Measurements from ENCODE around the gene BCAS3.

Gene BCAS3

DNA sequence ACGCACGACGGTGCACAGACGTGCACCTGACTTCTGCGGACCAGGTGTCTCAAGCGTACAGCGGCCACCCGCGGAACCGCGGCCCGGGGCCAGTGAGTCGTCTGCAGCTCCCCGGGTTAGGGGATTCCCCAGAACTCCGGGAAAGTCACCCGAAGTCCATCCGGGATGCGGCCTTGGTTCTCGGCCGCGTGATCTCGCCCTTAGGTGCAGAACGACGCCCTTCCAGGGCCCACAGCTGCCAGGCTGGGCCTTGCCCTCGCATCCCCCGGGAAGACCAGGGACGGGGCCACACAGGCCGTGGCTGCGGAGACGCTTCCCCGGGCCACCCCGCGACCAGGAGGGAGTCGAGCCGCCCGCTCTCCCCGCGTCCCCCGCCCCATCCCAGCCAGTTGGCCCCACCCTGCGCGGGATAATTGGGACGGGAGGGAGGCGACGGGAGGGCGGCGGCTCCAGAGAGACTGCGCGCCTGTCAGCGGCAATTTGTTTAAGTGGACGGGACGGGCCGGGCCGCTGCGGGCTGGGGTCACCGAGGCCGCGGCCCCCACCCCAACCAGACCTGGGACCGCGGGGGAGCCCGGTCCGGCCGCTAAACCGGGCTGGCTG, 718.4 kb downstream of the BCAS3 start:
- DNase-seq (ENCODE audit: low read depth in 2 of 2) = no peak

DNA sequence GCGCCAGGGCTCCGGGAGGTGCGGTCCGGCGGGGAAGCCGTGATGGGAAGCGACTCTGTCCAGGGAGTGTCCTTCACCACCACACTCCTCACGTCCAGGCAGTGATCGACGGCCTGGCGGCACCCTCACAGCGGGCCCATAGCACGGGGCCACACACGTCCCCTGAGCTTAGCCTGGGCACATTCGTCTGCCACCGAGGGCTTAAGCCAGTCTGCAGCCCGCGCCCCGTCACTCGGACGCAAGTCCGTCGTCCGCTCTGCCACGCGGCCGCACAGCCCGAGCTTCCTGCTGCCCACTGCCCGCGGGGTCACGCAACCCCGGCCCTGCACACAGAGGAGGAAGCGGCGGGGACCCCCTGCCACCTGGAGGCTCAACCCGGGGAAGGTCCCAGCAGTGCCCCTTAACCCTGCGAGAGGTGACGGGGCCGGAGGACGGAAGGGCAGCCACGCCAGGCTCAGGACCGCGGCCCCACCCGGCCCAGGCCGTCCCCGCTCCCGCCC, 719.0 kb downstream of the BCAS3 start:
- DNase-seq (ENCODE audit: low read depth in 2 of 2) = no peak

DNA sequence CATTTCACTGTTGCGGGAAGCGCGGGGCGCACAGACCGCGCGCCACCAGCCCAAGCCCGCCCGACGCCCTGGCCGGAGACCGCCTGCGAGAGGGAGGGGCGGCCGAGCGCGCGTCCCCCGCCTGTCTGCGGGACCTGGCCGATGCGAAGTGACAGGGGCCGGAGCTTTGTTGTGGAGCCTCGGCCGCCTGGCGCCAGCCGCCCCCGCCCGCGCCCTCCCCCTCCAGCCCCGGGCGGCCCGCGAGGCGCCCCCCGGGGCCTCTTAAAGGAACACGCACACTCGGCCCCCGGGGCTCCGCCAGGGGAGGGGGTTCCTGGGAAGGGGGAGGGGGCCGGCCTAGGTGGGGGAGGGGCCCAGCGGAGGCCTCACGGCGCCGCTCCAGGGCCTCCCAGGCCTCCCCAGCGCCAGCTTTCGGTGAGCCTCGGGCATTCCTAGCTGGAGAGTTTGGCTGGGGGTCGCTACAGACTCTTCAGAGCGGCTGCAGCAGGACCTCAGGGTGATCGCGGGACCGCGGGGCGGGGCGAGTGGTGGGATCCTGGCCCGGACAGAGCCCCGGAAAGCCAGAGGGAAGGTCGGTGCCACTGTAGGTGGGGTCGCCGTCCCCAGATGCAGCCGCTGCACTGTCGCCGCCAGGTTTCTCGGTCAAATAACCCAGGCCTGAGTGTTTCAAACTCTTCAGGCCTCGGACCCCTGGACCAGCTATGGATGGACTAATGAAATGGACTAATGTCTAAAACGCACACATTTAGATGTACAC, 719.6 kb downstream of the BCAS3 start:
- DNase-seq (ENCODE audit: low read depth in 2 of 2) = no peak

DNA sequence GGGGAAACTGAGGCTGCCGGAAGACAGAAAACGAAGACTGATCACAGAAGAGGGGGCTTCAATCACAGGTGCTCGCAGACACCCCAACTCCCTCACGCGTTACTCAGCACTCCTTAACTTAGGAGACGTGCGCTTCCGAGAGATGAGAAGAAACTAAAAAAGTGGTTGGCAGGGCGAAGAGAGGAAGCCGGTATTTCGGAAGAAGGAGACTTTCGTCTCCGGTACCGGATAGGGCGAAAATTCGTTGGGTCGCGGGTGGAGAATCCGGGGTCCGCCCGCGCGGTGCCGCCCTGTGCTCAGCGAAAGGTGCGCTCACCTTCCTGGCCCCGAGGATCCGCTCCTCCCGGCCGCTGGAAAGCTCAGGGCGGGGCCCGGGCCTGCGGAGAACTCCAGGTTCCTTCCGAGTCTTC, 721.1 kb downstream of the BCAS3 start:
- DNase-seq (ENCODE audit: low read depth in 2 of 2) = no peak

DNA sequence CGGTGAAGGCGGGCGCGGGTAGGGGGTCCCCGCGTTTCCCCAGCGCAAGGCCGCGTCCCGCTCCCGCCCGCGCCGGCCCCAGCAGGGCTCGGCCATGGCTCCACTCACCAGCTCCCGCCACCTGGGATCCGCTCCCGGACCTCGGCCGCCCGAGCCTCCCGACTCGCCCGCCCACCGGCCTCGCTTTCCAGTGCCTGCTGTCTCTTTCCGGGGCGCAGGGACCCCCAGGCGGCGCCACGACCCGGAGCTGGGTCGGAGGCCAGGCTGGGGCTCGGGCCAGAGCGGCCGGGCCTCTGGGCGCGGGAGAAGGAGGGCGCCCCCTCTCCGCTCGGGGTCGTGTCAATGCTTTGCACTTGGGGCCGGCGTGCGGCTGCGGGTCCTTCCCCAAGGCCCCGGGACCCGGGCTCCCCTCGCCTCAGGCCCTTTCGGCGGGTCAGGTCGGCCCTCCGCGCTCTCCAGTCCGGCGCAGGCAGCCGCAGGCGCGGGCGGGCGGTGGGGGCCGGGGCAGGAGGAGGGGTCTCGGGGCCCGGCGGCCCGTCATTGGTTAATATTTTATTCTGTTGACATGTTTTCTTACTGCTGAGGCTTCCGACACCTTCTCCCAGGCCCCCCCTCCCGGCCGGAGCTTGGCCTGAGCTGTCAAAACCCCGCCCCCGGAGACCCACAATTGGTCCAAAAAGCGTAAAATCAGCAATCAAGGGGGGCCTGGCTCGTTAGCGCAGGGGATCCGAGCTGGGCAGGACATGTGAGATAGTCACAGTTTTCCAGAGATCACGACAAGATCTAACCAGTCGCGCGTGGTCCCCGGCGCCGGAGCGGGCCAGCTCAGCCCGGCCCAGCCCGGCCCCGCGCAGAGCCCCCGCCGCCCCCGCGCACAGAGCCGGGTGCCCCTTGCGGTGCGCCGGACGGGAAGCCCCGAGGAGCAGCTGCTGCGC, 721.7 kb downstream of the BCAS3 start, which contains the start of gene TBX2:
TSS of gene TBX2 (plus strand) at position 713 of the 935 bp plus-strand sequence. CDS start 334 bp downstream, outside the sequence.
- DNase-seq (ENCODE audit: low read depth in 2 of 2) = no peak

DNA sequence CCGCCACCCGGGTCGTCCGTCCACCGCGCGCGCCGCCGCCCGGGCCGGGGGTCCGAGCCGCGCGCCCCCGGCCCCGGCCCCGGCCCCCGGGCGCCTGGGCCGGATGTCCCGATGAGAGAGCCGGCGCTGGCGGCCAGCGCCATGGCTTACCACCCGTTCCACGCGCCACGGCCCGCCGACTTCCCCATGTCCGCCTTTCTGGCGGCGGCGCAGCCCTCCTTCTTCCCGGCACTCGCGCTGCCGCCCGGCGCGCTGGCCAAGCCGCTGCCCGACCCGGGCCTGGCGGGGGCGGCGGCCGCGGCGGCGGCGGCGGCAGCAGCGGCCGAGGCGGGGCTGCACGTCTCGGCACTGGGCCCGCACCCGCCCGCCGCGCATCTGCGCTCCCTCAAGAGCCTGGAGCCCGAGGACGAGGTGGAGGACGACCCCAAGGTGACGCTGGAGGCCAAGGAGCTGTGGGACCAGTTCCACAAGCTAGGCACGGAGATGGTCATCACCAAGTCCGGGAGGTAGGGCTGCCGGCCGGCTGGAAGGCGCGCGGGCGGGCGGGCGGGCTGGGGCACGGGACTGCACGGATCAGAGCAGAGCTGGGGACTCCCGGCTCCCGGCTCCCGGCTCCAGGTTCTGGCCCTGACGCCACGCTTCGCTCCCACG, 722.5 kb downstream of the BCAS3 start:
- DNase-seq (ENCODE audit: low read depth in 2 of 2) = no peak

DNA sequence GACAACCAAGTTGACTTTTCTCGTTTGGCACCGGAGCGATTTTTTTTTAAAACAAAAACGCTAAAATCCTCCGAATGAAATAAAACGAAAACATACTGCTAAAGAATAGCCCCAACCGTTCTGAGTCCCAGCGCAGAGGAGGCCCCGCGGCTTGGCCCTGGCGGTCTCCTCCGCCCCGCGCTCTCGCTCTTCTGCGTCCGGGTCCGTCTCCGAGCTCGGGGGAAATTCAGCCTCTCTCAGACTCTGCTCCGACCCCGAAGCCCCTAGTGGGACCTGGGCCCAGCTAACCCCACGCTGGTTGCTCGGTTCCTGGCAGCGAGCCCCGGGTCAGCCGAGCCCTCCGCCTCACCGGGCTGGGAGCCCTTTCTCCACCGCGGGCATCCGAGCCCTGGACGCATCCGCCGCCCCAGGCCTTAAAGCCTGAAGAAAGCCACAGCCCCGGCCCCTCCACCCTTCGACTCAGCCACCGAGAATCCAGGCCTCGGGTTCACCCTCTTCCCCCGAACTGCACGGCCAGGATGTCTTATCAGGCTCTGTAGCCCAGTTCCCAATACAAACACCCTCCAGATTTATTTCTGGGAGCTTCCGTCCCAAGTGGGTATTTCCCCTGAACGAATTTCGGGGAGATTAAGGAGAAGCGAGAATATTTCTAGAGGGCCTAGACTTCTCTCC, 723.2 kb downstream of the BCAS3 start:
- DNase-seq (ENCODE audit: low read depth in 2 of 2) = no peak

DNA sequence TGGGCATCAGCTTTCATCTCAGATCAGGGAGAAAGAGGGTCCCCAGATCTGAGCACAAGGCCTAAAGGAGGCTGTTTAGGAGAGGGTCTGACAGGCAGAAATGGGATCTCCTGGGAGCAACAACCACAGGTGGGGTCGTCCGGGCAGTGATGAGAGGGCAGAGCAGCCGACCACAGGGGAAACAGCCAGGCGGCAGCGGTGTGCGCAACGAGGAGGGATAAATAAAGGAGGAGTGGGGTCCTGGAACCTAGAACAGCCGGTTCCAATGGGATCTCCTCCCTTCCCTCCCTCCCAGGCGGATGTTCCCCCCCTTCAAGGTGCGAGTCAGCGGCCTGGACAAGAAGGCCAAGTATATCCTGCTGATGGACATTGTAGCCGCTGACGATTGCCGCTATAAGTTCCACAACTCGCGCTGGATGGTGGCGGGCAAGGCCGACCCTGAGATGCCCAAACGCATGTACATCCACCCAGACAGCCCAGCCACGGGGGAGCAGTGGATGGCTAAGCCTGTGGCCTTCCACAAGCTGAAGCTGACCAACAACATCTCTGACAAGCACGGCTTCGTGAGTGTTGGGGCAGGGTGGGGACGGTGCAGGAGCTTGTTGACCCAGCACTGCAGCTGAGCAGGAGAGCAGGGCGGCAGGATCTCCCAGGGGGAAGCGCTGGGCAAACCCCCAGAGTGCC, 723.9 kb downstream of the BCAS3 start:
- no peak for DNase-seq (ENCODE audit: low read depth in 2 of 2)

DNA sequence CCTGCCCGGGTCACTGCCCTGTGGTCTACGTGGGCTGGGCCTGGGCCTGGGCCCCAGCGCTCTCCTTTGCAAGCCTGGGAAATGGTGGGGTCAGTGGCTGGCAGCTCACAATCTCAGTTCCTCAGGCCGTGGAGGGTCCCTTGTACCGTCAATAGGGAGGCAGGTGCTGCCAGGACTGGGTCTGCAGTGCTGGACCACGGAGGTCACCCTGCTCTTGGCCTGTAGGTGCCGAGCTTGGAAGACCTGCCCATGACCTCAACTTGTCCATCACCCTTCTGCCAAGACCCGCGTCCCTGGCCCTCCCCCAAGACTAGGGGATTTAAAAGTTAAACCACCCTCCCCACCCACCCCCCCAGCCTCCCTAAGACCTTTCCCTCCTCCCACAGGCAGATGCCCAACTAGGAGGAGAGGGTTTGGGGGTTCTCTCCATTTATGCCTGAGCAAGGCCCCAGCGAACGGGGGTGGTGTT, 724.5 kb downstream of the BCAS3 start:
- no peak for DNase-seq (ENCODE audit: low read depth in 2 of 2)

DNA sequence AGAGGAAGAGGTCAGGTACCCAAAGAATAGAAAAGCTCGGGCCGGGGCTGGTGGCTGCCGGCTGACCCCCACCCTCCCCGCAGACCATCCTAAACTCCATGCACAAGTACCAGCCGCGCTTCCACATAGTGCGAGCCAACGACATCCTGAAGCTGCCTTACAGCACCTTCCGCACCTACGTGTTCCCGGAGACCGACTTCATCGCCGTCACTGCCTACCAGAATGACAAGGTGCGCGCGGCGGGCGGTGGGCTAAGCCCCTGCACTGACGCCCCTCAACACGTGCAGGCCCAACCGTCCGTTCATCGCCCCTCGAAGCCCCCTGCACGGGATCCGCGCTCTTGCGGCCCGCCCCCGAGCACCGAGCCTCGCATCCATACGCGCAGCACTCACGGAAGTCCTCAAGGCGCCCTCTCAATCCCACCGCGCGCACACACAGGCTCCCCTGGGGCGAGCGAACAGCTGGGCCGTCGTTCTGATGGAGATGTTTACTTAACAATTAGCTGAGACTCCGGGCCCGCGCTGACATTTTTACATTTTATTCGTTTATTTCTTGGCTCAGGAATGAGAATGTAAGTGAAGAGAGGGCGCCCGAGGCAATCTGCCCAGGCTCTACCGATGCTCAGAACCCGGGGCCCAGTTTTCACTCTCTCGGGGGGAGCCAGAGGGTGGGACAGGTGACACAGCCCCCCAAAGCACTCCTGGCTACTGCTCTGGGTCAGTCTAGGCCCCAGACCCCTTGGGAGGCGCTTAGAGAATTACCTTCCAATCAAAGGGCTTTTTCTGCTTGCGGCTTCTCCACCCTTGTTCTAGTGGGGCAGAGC, 725.5 kb downstream of the BCAS3 start:
- no peak for DNase-seq (ENCODE audit: low read depth in 2 of 2)

DNA sequence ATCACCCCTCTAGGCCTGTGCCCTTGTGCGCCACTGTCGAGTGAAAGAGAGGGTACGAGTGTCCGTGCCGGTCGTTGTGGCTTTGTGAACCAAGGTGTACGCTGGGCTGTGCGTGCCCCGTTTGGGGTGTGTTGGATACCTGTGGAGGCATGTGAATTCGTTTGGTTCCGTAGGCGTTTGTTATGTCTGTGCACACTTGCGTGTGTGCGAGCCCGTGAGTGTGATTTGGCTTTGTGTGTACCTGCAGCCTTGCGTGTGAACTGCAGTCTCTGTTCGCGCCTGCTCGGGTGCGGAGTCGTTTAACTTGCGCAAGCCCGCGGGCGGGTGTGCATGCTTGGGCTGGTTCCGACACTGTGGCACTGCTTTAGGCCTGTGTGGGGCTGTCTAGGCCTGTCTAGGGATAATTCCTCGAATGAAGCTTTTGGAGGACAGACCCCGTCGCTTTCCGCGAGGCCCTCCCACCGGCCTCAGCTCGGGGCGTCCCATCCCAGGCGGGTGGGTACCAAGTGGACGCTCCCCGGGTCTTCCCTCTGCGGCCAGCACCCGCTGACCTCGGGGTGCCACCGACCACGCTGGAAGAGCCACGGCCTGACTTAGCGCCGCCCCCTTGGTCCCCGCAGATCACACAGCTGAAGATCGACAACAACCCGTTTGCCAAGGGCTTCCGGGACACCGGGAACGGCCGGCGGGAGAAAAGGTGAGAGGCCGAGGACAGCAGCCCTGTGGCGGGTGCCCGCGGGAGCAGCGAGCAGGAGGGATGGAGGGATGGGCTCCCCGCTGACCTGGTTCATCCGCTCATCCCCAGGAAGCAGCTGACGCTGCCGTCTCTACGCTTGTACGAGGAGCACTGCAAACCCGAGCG, 726.4 kb downstream of the BCAS3 start:
- no peak for DNase-seq (ENCODE audit: low read depth in 2 of 2)

DNA sequence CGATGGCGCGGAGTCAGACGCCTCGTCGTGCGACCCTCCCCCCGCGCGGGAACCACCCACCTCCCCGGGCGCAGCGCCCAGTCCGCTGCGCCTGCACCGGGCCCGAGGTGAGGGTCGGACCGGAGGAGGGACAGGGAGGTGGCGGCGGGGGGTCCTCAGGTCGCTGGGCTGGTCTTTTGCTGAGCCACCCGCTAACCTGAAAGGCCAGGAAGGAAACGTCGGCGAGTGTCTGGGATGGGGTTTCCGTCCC, 726.9 kb downstream of the BCAS3 start:
- no peak for DNase-seq (ENCODE audit: low read depth in 2 of 2)

DNA sequence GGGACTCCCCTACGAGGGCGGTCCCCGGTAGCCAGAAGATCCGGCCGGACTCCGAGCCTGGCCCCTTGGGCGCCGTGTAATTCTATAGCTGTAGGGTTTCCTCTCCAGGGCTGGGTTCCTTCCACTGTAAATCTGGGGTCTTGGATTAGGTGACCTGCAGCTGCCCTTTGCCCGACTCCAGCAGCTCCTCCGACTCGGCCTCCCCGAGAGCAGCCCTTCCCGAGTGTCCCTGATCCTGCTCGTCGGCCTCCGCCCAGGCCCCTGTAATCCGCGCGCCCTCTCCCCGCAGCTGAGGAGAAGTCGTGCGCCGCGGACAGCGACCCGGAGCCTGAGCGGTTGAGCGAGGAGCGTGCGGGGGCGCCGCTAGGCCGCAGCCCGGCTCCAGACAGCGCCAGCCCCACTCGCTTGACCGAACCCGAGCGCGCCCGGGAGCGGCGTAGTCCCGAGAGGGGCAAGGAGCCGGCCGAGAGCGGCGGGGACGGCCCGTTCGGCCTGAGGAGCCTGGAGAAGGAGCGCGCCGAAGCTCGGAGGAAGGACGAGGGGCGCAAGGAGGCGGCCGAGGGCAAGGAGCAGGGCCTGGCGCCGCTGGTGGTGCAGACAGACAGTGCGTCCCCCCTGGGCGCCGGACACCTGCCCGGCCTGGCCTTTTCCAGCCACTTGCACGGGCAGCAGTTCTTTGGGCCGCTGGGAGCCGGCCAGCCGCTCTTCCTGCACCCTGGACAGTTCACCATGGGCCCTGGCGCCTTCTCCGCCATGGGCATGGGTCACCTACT, 727.4 kb downstream of the BCAS3 start:
- DNase-seq (ENCODE audit: low read depth in 2 of 2) = no peak

DNA sequence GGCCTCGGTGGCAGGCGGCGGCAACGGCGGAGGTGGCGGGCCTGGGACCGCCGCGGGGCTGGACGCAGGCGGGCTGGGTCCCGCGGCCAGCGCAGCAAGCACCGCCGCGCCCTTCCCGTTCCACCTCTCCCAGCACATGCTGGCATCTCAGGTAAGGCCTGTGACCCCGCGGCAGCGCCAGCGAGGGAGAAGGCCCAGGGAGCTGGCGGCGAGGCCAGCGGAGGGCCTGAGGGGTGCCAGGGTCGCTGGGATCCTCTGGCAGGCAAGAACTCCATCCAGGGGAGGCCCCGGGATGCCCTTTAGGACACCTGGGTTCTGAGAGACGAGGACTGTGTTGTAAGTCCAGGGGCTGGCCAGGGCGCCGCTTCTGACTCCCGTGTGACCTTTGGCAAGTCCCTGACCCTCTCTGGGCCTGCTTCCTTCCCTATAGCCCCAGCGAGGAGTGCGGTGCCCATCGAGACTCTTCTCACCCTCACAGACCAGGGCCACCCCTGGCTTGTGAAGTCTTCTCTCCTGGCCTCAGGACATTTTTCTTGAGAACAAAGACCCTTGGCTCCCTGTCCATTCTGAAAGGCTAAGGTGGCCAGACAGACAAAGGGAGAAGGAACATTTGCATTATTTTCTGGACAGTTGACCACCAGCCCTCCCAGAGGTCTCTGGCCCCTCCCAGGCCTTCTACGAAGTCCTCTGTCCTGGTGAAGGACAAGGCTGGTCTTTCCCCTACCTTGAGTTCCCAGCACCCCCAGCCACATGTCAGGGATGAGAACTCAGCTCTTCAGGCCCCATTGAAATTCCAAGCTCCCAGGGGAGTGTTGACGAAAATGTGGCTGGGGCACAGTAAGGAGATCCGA, 728.3 kb downstream of the BCAS3 start:
- no peak for DNase-seq (ENCODE audit: low read depth in 2 of 2)

DNA sequence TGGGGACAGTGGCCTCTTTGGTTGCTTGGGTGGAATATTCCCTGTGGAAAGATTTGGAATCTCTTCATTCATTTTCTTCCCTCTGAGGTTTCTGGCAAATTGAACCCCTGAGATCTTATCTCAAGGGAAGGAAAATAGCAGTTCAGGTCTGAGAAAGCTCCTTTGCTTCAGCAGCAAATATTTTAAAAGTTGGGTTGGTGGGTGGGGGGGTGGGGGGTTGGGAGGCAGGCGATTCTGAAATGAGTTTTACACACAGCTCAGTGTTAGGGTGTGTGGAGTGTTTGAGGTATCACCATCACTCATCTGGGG, 728.8 kb downstream of the BCAS3 start:
- no peak for DNase-seq (ENCODE audit: low read depth in 2 of 2)

DNA sequence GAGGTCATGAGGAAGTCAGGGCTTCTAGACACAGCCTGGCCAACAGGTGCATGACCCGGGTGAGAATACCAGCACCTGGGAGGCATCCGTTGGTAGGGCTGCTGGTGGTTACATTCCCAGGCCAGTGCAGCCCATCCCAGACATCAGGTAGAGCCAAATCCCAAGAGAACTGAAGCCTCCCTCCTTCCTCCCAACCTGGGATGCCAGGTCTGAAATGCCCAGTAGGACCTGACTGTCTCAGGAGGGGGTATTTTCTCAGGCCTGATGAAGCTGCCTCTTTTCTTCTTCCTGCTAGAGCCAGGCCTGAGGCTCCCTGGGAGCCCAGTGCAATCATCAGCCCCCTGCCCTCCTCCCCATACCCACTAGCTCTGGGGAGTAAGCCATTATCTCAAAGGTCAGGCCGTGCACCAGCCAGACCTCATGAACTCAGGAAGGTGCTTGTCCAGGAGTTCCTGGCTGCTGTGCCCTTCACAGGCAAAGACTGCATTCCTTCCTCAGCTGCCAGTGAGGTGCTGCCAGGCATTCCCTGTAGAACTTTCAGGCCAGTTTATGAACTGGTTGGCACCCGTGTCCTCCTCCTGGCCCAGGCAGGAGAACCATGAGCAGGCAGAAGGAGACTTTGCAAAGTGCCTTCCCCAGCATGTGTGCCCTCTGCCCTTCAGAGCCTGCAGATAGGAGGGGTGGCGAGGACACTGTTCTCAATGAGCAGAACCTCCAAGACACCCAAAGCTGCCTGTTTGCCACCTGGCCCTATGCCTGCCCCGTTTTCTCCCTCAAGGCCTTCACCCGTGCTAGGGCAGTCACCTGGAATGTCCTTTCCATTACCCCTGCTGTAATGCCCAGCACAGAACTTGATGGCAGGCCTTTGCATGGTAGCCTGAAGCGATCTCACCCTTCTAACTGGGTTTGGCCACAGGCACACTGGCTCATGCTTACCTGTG, 729.6 kb downstream of the BCAS3 start:
- no peak for DNase-seq (ENCODE audit: low read depth in 2 of 2)
